RPMI7951 (cell line): ENCODE measurements around the gene ITGA1. TPM values are rescaled to one million over a fixed set of nuclear protein-coding genes. Genes with fewer than 3 reads are reported as not detected.
A peak's percentile ranks its signal among the peaks of the same experiment; 100 is the strongest.

Experiments
- DNase-seq: peaks from one replicate; pipeline ENCODE4 v3.0.0-alpha.2; 2012; ENCODE audit warnings: low read depth
- total RNA-seq: library from RNA; depleted of rRNA; stranded (reverse); fragments of >200 nt; shearing (Covaris generic); gene quantifications from 2 replicates; pipeline ENCODE4 v1.2.3, GENCODE V29; 2014; rRNA removed

ITGA1 gene
- total RNA-seq, 1 experiment from 2014 or later: 47.7 TPM

DNA sequence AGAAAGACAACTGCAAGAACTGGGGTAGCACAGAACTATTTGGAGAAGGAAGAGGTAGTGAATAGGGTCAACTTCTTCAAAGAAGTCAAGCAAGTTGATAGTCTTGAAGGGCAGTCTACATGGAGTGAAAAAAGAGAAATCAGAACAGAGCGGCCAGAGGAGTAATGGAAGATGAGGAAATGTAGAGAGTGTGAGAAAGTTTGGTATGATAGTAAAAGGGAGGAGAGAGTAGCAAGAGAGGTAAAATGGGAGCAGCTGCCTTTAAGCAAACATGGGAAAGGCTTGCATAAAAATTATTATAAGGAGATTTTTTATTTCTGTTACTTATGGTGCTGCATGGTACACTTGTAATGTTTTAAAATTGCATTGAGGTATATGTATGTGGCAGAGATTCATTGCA is 208.2 kb downstream of the ITGA1 start:
- no peak for DNase-seq

DNA sequence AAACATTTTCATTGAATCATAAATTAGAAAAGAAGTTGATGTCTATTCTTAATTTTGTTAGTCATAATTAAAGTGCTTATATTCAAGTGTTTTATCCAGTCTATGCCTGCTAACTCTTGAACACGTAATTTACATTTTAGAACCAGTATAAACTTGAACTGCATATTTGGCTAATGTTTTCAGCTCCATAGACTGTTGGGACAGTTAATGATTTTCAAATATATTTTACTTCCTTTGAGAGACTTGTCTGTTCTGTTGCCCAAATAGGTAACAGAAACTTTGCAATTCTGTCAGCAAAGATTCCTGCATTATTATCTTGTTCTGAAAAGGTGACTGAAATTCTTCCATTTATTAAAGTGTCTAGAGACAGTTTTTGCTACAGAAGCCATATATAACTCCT is 209.3 kb downstream of the ITGA1 start:
- no peak for DNase-seq

DNA sequence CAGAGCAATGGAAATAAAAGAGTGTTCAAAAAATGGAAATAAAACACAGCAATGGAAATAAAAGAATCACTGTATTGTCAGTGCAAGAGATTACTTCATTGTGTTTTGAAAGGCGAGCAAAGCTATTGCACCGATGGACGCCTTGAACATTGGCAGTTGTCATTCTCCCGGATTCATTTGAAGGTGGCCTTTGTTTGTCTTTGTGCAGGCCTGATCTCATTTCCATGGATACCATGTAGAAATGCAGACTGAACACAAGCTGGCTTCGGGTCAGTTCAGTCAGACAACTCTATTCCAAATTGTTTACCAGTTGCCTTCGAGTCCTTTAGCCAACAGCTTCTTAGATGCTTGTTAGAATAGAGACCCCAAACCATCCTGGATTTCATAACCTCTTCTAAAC is 209.7 kb downstream of the ITGA1 start:
- peak; percentile 41 for DNase-seq

DNA sequence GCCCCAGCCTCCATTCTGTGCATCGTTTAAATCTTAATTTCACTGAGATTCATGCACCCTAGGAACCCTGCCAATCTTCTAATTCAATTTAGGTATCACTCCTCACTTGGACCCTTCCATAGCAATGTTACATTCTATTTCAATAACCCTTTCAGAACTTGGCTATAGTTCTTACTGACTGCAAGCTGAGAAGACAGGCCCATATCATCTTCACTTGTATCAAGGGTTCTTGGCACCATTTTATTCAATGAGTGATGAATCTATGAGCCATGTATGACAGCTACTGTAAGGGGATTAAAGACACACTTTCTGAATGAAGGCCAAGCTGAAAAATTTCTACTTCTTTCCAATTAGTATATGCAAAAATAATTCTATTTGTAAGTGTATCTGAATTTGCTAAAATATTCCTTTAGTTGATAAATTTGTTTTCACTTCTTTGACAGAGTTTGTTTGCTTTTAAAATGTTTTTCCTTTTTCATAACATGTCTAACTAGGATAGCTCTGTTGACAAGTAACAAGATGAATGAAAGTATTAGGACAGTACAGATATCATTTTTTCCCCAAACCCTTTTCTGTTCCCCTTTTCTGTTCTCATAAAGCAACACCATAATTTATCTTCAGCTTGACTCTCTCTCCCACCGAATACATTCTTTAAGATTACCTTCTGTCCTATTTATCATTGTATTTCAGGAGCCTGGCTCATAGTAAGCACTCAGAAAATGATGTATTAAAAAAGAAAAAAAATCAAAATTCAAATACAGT is 211.0 kb downstream of the ITGA1 start:
- DNase-seq: no peak

DNA sequence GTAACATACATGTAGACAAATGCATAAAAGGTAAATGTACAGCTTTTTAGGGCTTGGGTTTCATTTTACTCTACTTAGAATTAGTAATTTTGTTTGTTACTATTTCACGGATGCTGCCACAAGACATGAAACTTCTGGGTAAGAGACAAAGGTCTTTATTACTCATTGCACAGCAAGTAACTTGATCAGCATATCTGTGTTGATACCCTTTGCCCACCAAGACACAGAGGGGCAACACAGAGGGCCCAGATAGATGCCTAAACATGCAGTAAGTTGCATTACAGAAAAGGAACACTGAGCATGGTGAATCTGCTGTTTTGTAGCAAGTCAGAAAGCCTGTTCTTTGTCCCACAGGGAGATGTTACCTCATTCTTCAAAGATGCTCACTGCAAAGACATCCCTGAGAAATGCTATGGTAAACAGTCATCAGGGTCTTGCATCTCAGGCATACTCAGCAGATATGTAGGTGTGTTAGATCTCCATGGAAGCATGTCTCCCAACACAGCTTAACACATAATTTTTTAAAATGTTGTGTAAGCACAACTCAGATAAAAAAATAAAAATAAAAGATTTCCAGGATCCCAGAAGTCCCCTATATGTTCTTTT is 211.7 kb downstream of the ITGA1 start:
- no peak for DNase-seq

DNA sequence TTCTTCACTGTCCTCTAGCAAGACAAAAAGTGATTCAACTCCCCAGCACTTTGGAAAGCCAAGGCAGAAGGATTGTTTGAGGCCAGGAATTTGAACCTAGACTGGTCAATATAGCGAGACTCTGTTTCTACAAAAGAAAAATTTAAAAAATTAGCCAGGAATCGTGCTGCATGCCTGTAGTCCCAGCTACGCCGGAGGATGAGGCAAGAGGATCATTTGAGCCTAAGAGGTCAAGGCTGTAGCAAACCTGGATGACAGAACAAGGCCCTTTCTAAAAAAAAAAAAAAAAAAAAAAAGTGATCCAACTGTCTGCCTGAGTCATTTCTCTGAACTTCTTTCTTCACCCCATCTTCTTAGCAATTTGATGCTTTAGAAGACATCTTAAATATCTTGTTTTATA is 213.8 kb downstream of the ITGA1 start:
- no peak for DNase-seq

DNA sequence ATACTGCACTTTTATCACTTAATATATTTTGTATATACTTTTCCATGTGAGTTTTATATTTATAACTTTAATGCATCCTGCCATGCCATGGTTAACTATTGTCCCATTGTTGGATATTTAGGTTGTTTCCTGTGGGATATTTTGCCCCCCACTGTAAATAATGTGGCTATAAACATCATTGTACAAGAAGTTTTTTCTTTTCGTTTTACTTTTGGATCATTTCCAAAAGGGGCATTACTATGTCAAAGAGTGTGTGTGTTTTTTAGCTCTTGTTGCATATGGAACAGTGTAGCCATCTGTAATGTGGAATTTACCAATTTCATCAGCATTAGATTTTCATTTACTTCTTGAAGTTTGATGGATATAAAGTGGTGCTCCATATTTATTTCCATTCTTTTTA is 214.8 kb downstream of the ITGA1 start:
- no peak for DNase-seq

DNA sequence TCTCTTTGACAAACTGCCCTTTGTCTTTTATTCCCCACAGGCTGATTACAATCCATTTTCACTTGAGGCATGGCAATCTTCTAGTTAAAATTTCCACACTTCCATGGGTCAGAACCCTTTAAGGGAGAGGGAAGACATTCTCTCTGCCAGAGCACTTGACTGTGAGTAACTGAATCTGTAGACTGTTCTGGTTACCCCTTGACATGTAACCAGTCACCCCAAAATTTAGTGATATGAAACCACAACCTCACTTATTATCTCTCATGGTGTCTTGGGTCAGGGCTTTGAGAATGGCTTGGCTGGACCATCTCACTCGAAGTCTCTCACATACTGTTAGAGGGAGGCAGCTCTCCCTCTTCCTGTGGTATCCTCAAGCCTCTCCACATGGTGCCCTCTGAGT is 215.4 kb downstream of the ITGA1 start:
- DNase-seq: no peak

DNA sequence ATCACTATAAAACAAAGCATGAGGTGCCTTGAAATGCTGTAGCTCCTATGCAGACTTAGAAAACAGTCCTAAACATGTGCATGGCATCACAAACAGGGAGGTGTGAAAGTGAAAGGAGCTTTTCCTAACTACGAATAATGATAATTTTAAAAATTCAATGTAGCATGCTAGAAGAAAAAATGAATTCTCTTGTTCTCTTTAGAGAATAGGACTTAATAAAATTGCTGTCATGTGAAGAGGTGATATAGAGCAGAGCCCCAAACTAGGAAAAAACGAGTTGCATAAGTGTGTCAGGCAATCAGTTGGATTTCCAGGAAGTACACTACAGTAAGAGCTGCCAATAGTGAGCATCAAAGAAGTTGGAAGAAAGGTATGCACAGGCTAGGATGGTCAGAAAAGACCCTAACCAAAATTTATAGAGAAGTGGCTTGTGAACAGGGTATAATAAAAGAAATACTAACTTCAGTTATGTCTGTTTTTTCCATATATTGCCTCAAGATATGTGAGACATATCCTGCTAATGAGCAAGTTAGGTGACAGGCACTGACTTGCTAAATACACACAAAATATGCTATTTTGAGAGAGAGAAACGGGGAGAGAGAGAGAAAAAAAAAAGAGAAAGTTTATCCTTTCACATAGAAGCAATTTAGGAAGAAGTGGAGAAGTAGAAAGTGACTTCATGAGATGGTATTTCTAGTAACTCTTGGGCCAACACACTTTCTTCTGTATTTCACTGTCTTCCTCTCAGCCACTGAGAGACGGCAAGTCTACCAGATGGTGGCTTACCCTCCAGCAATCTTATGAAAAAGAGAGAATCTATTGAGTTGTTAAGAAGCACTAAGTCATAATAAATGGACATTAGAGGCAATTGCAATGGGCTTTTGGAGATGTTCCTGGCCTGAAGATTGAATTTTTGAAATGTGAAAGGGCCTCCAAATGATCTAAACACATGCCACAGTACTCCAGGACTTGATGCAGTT is 219.5 kb downstream of the ITGA1 start:
- DNase-seq: peak; percentile 41

DNA sequence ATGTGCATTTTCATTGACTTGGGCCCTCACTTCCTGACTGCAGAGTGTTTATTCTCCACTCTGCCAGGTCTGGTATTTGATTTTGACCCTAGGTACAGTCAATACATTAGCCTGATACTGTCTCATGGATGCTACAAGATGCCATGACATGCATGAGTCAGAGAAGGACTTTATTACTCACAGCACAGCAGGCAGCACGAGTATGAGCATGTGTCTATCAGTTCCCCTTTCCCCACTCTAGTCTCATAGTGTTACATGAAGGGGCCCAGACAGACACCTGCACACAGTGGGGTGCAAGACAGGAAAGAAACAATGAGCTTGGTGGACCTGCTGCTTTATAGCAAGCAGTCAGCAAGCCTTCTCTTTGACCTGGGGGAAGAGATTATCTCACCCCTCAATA is 221.0 kb downstream of the ITGA1 start:
- peak; percentile 73 for DNase-seq

Other genes with a start within 250 kb of the ITGA1 start
- gene PELO, start within 50 bp of the ITGA1 start, total RNA-seq: 30.6 and 33.4 TPM in 2 replicates
- gene ITGA2, start 201.4 kb downstream of the ITGA1 start, total RNA-seq: 25.2 and 28.4 TPM in 2 replicates